ENCODE data around the gene SOX1. TPM values are rescaled to one million over a fixed set of nuclear protein-coding genes. Genes with fewer than 3 reads are reported as not detected.

SOX1 gene
- total and polyA plus RNA-seq, 9 donors = not detected

GRCh38 chr13:112072534-112073244, 5.7 kb downstream of the SOX1 start:
- intact Hi-C loops (cut with DNase I) = no loop called here
- H3K4me1 ChIP-seq (ENCODE audit: insufficient read depth) = peaks cover 3% of the 10 kb centered on the region
- H3K27me3 ChIP-seq = no peaks in the 10 kb centered on the region
- no peak overlapping the region for H3K4me3 ChIP-seq
- no peak for DNase-seq
- WGBS, 3 donors = 1 to 2% (median 2%) methylated on average over 56 to 77 of the region's 77 CpGs
- H3K9me3 ChIP-seq = peaks cover 0 to 5% of the 10 kb centered on the region in 2 donors
- TF ChIP-seq, protein P1, sequence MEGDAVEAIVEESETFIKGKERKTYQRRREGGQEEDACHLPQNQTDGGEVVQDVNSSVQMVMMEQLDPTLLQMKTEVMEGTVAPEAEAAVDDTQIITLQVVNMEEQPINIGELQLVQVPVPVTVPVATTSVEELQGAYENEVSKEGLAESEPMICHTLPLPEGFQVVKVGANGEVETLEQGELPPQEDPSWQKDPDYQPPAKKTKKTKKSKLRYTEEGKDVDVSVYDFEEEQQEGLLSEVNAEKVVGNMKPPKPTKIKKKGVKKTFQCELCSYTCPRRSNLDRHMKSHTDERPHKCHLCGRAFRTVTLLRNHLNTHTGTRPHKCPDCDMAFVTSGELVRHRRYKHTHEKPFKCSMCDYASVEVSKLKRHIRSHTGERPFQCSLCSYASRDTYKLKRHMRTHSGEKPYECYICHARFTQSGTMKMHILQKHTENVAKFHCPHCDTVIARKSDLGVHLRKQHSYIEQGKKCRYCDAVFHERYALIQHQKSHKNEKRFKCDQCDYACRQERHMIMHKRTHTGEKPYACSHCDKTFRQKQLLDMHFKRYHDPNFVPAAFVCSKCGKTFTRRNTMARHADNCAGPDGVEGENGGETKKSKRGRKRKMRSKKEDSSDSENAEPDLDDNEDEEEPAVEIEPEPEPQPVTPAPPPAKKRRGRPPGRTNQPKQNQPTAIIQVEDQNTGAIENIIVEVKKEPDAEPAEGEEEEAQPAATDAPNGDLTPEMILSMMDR (IDR thresholded peaks at IDR 0.05) = no peak
- TF ChIP-seq POLR2A (IDR thresholded peaks at IDR 0.05) (no peak), EP300 (IDR thresholded peaks at IDR 0.05) (no peak)
- no peak overlapping the region for H3K27ac ChIP-seq
- no peaks in the 10 kb centered on the region for H3K36me3 ChIP-seq

GRCh38 chr13:112073245-112074138, 6.5 kb downstream of the SOX1 start:
- intact Hi-C loops (cut with DNase I) = no loop called here
- Histone ChIP-seq H3K27me3 (no peaks in the 10 kb centered on the region), H3K4me1 (ENCODE audit: insufficient read depth) (peaks cover 1% of the 10 kb centered on the region), H3K4me3 (no peak overlapping the region), H3K9me3 (peaks cover 0 to 5% of the 10 kb centered on the region in 2 donors), H3K36me3 (no peaks in the 10 kb centered on the region), H3K27ac (no peak overlapping the region)
- TF ChIP-seq, protein P1 (IDR thresholded peaks at IDR 0.05) = no peak
- TF ChIP-seq POLR2A (IDR thresholded peaks at IDR 0.05) (no peak), EP300 (IDR thresholded peaks at IDR 0.05) (no peak)
- WGBS, 3 donors = 1 to 3% (median 2%) methylated on average over 64 to 77 of the region's 77 CpGs
- DNase-seq = no peak

DNA sequence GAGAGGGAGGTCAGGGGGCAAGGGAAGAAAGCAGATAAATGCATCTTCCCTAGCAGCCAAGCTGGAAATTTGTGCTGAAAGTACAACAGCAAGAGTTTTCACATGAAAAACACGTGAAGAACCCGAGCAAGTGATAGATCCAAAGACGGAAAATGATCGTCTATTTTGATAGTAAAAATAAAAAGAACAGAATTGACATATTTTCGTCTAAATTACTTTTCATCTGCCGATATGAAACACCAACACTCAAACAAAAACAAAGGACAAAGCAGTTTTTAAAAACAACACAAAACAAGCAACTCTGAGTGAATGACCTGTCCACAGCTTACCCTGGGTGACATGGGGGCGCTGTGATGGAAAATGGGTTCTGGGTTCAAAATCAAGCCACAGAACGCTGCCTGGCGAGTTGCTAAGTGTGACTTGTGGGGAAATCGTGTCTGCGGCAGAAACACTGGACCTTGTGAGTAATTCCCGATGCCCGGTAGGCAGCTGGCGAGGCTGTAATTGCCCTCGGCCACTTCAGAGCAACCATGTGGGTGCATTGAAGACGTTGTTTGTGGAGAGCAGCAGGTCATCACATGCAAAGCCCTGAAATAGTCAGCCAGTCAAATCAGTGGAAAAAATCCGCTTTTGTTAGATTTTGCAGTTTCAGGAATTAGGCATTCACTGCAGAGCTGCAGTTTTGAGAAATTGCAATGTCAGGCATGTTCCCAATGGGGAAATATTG, 7.4 kb downstream of the SOX1 start:
- Histone ChIP-seq H3K4me1 (ENCODE audit: insufficient read depth) (no peaks in the 10 kb centered on the region), H3K9me3 (peaks cover 0 to 5% of the 10 kb centered on the region in 2 donors), H3K36me3 (no peaks in the 10 kb centered on the region), H3K27me3 (no peaks in the 10 kb centered on the region), H3K27ac (no peak overlapping the region), H3K4me3 (no peak overlapping the region)
- no peak for TF ChIP-seq POLR2A (IDR thresholded peaks at IDR 0.05)
- TF ChIP-seq EP300 (IDR thresholded peaks at IDR 0.05) = no peak
- TF ChIP-seq, protein P1 (IDR thresholded peaks at IDR 0.05) = no peak
- WGBS, 3 donors = 6 to 8% (median 6%) methylated on average over 17 of the region's 17 CpGs
- DNase-seq = no peak
- intact Hi-C loops (cut with DNase I) = no loop called here

DNA sequence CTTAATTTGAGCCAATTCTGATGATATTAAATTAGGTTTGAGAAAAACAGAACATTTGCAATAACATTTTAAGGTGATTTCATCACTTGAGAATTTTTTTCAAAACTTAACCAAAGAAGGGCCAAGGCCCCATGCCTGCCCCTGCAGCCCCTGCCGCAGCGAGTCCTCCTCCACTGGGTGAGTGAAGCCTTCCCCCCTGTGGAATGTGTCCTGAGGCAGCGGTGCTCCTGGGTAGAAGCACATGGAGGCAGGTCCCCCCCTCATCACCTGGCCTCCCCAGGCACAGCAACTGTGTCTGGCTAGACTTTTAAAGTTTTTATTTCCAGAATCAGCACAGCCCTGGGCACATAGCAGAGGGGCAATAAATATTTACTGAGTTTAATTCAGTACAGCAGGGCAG, 10.8 kb downstream of the SOX1 start:
- Histone ChIP-seq H3K27ac (no peak overlapping the region), H3K36me3 (no peaks in the 10 kb centered on the region), H3K9me3 (peaks cover 0 to 5% of the 10 kb centered on the region in 2 donors), H3K4me3 (no peak overlapping the region), H3K4me1 (ENCODE audit: insufficient read depth) (no peaks in the 10 kb centered on the region), H3K27me3 (no peaks in the 10 kb centered on the region)
- TF ChIP-seq EP300 (IDR thresholded peaks at IDR 0.05) = no peak
- TF ChIP-seq, protein P1 (IDR thresholded peaks at IDR 0.05) = no peak
- TF ChIP-seq POLR2A (IDR thresholded peaks at IDR 0.05) = no peak
- DNase-seq = no peak
- WGBS, 3 donors = 4 to 9% (median 6%) methylated on average over 3 of the region's 3 CpGs
- intact Hi-C loops (cut with DNase I) = no loop called here

All from ovary (tissue), 9 donors.